Mesangial cell (primary cell): ENCODE data around the gene ABLIM2. TPM values are rescaled to one million over a fixed set of nuclear protein-coding genes. Genes with fewer than 3 reads are reported as not detected.

Experiments used
- total RNA-seq: library from RNA; depleted of rRNA; stranded (reverse); fragments of >200 nt; gene quantifications from 2 replicates; pipeline ENCODE4 v1.2.3, GENCODE V29; 2015

ABLIM2 gene
- 10.9 TPM in 1 of 2 replicates, not detected in the other for total RNA-seq

GRCh38 chr4:8158710-8159536 is at the start of gene ABLIM2:
TSS of gene ABLIM2 (minus strand) at chr4:8158813. CDS start at chr4:8158689, 124 bp downstream.

GRCh38 chr4:8198906-8199593 is 40.4 kb upstream of the ABLIM2 start, which contains the start of gene SH3TC1:
TSS of gene SH3TC1 (plus strand) at chr4:8199290. CDS start at chr4:8205195, 5,905 bp downstream.

GRCh38 chr4:7939377-7940108 is 219.1 kb downstream of the ABLIM2 start, which contains the start of gene AFAP1:
TSS of gene AFAP1 (minus strand) at chr4:7939861. CDS start at chr4:7872078, 67,783 bp downstream.

Other genes starting within 250 kb of the ABLIM2 start
- gene AFAP1, start 219.0 kb downstream of the ABLIM2 start, total RNA-seq = 47.3 and 50.2 TPM in 2 replicates
- 12.4 and 22.2 TPM in 2 replicates for gene SH3TC1, start 40.5 kb upstream of the ABLIM2 start, total RNA-seq
- gene HTRA3, start 110.9 kb upstream of the ABLIM2 start, total RNA-seq = 2.1 and 3.8 TPM in 2 replicates